Prostate gland (tissue), 2 donors: Measurements from ENCODE around the gene RAB3B.

Experiments
- CTCF ChIP-seq, 4 experiments: fragments of 200-600 bp in 2 of 4; fragments of 450-650 bp in 2 of 4; sonication (generic) in 2 of 4; IDR thresholded peaks; 1 replicate in 3 of 4; 2 replicates in 1 of 4; pipeline ENCODE4 v1.5.1; 2016 to 2019; ENCODE audit warnings: antibody characterized with exemption in 4 of 4, mild to moderate bottlenecking in 2 of 4, moderate library complexity in 2 of 4
- POLR2A ChIP-seq: fragments of 450-650 bp; IDR thresholded peaks from one replicate; pipeline ENCODE4 v1.6.1; 2016; ENCODE audit warnings: antibody characterized with exemption, mild to moderate bottlenecking
- POLR2AphosphoS5 ChIP-seq: sonication (generic); formaldehyde crosslinking; IDR thresholded peaks from one replicate; pipeline ENCODE4 v1.6.1; 2017; ENCODE audit warnings: antibody characterized with exemption

GRCh38 chr1:51973587-51974474 lies 16.7 kb downstream of the RAB3B start:
- TF ChIP-seq CTCF (IDR thresholded peaks at IDR 0.05) = no peak
- no peak for TF ChIP-seq POLR2AphosphoS5
- no peak for TF ChIP-seq POLR2A
